H9 (cell line): ENCODE data around the gene CSF1R. TPM values are rescaled to one million over a fixed set of nuclear protein-coding genes. Genes with fewer than 3 reads are reported as not detected.

Source experiments
- DNase-seq: peaks from one replicate; pipeline ENCODE4 v3.0.0-alpha.2; 2017
- H2AFZ ChIP-seq: one replicate; pipeline ENCODE4 v1.6.1; 2013; ENCODE audit warnings: mild to moderate bottlenecking, low read length, control low read depth, moderate library complexity
- H2AK5ac ChIP-seq: 2 replicates; pipeline ENCODE4 v1.6.1; 2013; ENCODE audit warnings: low read length, control low read depth, mixed read lengths; ENCODE audit not compliant: insufficient read length
- H2BK120ac ChIP-seq: one replicate; pipeline ENCODE4 v1.6.1; 2013; ENCODE audit warnings: low read depth, mild to moderate bottlenecking, low read length, control low read depth, inconsistent platforms; ENCODE audit not compliant: poor library complexity, severe bottlenecking
- H2BK12ac ChIP-seq: 2 replicates; pipeline ENCODE4 v1.6.1; 2013; ENCODE audit warnings: low read length, control low read depth, mixed read lengths, low read depth; ENCODE audit not compliant: insufficient read length
- H2BK15ac ChIP-seq: 2 replicates; pipeline ENCODE4 v1.6.1; 2013; ENCODE audit warnings: low read depth, low read length, control low read depth
- H2BK20ac ChIP-seq: one replicate; pipeline ENCODE4 v1.6.1; 2013; ENCODE audit warnings: low read depth, mild to moderate bottlenecking, low read length, control low read depth, inconsistent platforms; ENCODE audit not compliant: poor library complexity, severe bottlenecking
- H2BK5ac ChIP-seq: 2 replicates; pipeline ENCODE4 v1.6.1; 2013; ENCODE audit warnings: low read length, control low read depth, mixed read lengths; ENCODE audit not compliant: insufficient read length
- H3K14ac ChIP-seq: 2 replicates; pipeline ENCODE4 v1.6.1; 2013; ENCODE audit warnings: low read length, control low read depth; ENCODE audit not compliant: insufficient read depth
- H3K18ac ChIP-seq: 2 replicates; pipeline ENCODE4 v1.6.1; 2013; ENCODE audit warnings: low read depth, mild to moderate bottlenecking, mixed read lengths, low read length, control low read depth; ENCODE audit not compliant: insufficient read length
- H3K23ac ChIP-seq: 2 replicates; pipeline ENCODE4 v1.6.1; 2013; ENCODE audit warnings: low read length, control low read depth, mixed read lengths, low read depth; ENCODE audit not compliant: insufficient read length
- H3K23me2 ChIP-seq: 2 replicates; pipeline ENCODE4 v1.6.1; 2013; ENCODE audit warnings: low read depth, mild to moderate bottlenecking, mixed read lengths, low read length, control low read depth; ENCODE audit not compliant: insufficient read length, poor library complexity, severe bottlenecking
- H3K27ac ChIP-seq: 2 replicates; pipeline ENCODE4 v1.5.1; 2013; ENCODE audit warnings: low read length, control low read depth, mixed read lengths, low read depth; ENCODE audit not compliant: insufficient read length
- H3K27me3 ChIP-seq: 2 replicates; pipeline ENCODE4 v1.6.1; 2013; ENCODE audit warnings: low read length, control low read depth, inconsistent platforms; ENCODE audit not compliant: insufficient read depth
- H3K4ac ChIP-seq: 2 replicates; pipeline ENCODE4 v1.6.1; 2013; ENCODE audit warnings: low read depth, mild to moderate bottlenecking, control low read depth, inconsistent platforms, low read length, moderate library complexity
- H3K4me1 ChIP-seq: 2 replicates; pipeline ENCODE4 v1.6.1; 2013; ENCODE audit warnings: low read length, control low read depth, inconsistent platforms; ENCODE audit not compliant: insufficient read depth
- H3K4me2 ChIP-seq: 2 replicates; pipeline ENCODE4 v1.6.1; 2013; ENCODE audit warnings: low read length, control low read depth, mixed read lengths; ENCODE audit not compliant: insufficient read length, insufficient read depth
- H3K56ac ChIP-seq: 2 replicates; pipeline ENCODE4 v1.6.1; 2013; ENCODE audit warnings: low read depth, mild to moderate bottlenecking, mixed read lengths, low read length, control low read depth; ENCODE audit not compliant: insufficient read length
- H3K79me1 ChIP-seq: 2 replicates; pipeline ENCODE4 v1.6.1; 2013; ENCODE audit warnings: low read depth, mild to moderate bottlenecking, moderate library complexity, low read length, control low read depth, inconsistent platforms; ENCODE audit not compliant: insufficient read depth, poor library complexity, severe bottlenecking
- H3K79me2 ChIP-seq: 2 replicates; pipeline ENCODE4 v1.6.1; 2013; ENCODE audit warnings: low read length, control low read depth, inconsistent platforms; ENCODE audit not compliant: insufficient read depth
- H3K9ac ChIP-seq: 2 replicates; pipeline ENCODE4 v1.6.1; 2013; ENCODE audit warnings: low read length, control low read depth, mixed read lengths; ENCODE audit not compliant: insufficient read length; ENCODE audit errors: extremely low read depth
- H3K9me3 ChIP-seq: one replicate; pipeline ENCODE4 v1.6.1; 2013; ENCODE audit warnings: low read depth, low read length, inconsistent platforms; ENCODE audit not compliant: control insufficient read depth
- H3T11ph ChIP-seq: one replicate; pipeline ENCODE4 v1.6.1; 2013; ENCODE audit warnings: mild to moderate bottlenecking, low read length, control low read depth, inconsistent platforms
- H4K20me1 ChIP-seq: one replicate; pipeline ENCODE4 v1.6.1; 2013; ENCODE audit not compliant: control insufficient read depth, insufficient read length, insufficient read depth
- H4K5ac ChIP-seq: 2 replicates; pipeline ENCODE4 v1.6.1; 2013; ENCODE audit warnings: low read depth, mild to moderate bottlenecking, mixed read lengths, low read length, control low read depth; ENCODE audit not compliant: insufficient read length
- H4K8ac ChIP-seq: replicated peaks from 2 replicates; pipeline ENCODE4 v1.6.1; 2013; ENCODE audit warnings: low read length, control low read depth, mixed read lengths, low read depth; ENCODE audit not compliant: insufficient read length
- H4K91ac ChIP-seq: 2 replicates; pipeline ENCODE4 v1.6.1; 2013; ENCODE audit warnings: low read depth, mild to moderate bottlenecking, moderate library complexity, mixed read lengths, low read length, control low read depth; ENCODE audit not compliant: insufficient read length
- H3K27ac Mint-ChIP-seq, 3 experiments: 2 replicates in 2 of 3; 3 replicates in 1 of 3; pipeline ENCODE4 v1.8.0; 2020 to 2021; ENCODE audit warnings: mixed read lengths in 3 of 3, mild to moderate bottlenecking in 1 of 3, moderate library complexity in 1 of 3
- H3K27me3 Mint-ChIP-seq: 2 replicates; pipeline ENCODE4 v1.8.0; 2021; ENCODE audit warnings: low read depth, mild to moderate bottlenecking, moderate library complexity, mixed read lengths
- H3K36me3 Mint-ChIP-seq, 3 experiments: 2 replicates in 2 of 3; 3 replicates in 1 of 3; pipeline ENCODE4 v1.8.0; 2020 to 2021; ENCODE audit warnings: low read depth in 3 of 3, mixed read lengths in 3 of 3; ENCODE audit not compliant: insufficient read depth in 1 of 3
- H3K4me1 Mint-ChIP-seq, 2 experiments: 2 replicates each; pipeline ENCODE4 v1.8.0; 2020; ENCODE audit warnings: mixed read lengths in 2 of 2
- H3K4me3 Mint-ChIP-seq, 2 experiments: 2 replicates in 1 of 2; 3 replicates in 1 of 2; pipeline ENCODE4 v1.8.0; 2020 to 2021; ENCODE audit warnings: mild to moderate bottlenecking in 2 of 2, mixed read lengths in 2 of 2, moderate library complexity in 1 of 2
- H3K9me3 Mint-ChIP-seq, 2 experiments: 2 replicates in 1 of 2; 3 replicates in 1 of 2; pipeline ENCODE4 v1.8.0; 2020; ENCODE audit warnings: mild to moderate bottlenecking in 2 of 2, mixed read lengths in 2 of 2, moderate library complexity in 1 of 2
- WGBS: extraction: QIAGEN DNeasy Blood & Tissue Kit; methylation state at CpG from one replicate; pipeline ENCODE4 v1.1.7; 2013; ENCODE audit warnings: missing lambda C conversion rate, low lambda C conversion rate, mixed read lengths; ENCODE audit not compliant: insufficient read length; ENCODE audit errors: extremely low coverage; 5-methylcytosine and 5-hydroxymethylcytosine counted together
- total RNA-seq: library from RNA; stranded (reverse); gene quantifications from 2 replicates; pipeline ENCODE4 v1.2.1, GENCODE V29; 2021
- TF ChIP-seq, protein P1 (sequence below): fragments of 200-600 bp; sonication (generic); conservative IDR thresholded peaks from 3 replicates; pipeline ENCODE4 v1.8.0; 2021; ENCODE audit warnings: antibody characterized with exemption, mild to moderate bottlenecking

CSF1R gene
- total RNA-seq, 1 experiment from 2014 or later, result 0.13 TPM

DNA sequence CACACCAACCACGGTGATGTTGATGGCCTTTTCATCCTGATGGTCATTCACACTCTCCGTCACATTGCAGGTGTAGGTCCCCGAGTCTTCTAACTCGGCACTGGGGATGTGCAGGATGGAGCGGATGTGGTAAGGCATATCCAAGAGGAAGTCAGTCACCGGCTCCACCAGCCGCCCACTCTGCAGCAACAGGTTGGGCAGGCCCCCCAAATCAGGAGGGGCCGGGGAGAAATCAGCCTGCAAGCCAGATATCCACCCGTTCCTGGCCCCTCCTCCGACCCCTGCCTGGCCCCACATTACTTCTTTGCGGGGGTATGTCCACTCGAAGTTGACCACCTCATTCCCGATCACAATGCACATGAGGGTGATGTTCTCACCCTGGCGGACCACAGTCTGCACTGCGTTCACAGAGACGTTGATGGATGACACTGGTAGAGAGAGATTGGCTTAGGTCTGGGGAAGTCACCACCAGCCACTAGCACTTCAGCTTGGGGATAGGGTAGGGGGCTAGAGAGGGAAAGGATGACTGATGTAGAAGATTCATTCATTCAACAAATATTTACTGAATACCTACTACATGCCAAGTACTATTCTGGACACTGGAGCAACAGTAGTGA is 47.3 kb upstream of the CSF1R start:
- no peak overlapping the region for H4K8ac ChIP-seq
- H3K79me2 ChIP-seq, result no peaks in the 10 kb centered on the region
- H3K9me3 ChIP-seq, result no peaks in the 10 kb centered on the region
- H3K4me1 ChIP-seq, result peaks cover 14% of the 10 kb centered on the region; the same call in 1 of the 2 replicates
- H3T11ph ChIP-seq, result no peak overlapping the region
- Mint-ChIP-seq H3K27ac (no peak overlapping the region), H3K9me3 (no peaks in the 10 kb centered on the region), H3K4me1 (peaks cover 45 to 46% of the 10 kb centered on the region in 2 experiments), H3K27me3 (peaks cover 85% of the 10 kb centered on the region), H3K36me3 (no peaks in the 10 kb centered on the region; a peak in 1 of 7 replicates), H3K4me3 (no peak overlapping the region)
- no peak overlapping the region for H4K5ac ChIP-seq
- H4K20me1 ChIP-seq, result peaks cover 2% of the 10 kb centered on the region
- H3K14ac ChIP-seq, result no peak overlapping the region
- no peak overlapping the region for H2BK15ac ChIP-seq
- TF ChIP-seq, protein P1, sequence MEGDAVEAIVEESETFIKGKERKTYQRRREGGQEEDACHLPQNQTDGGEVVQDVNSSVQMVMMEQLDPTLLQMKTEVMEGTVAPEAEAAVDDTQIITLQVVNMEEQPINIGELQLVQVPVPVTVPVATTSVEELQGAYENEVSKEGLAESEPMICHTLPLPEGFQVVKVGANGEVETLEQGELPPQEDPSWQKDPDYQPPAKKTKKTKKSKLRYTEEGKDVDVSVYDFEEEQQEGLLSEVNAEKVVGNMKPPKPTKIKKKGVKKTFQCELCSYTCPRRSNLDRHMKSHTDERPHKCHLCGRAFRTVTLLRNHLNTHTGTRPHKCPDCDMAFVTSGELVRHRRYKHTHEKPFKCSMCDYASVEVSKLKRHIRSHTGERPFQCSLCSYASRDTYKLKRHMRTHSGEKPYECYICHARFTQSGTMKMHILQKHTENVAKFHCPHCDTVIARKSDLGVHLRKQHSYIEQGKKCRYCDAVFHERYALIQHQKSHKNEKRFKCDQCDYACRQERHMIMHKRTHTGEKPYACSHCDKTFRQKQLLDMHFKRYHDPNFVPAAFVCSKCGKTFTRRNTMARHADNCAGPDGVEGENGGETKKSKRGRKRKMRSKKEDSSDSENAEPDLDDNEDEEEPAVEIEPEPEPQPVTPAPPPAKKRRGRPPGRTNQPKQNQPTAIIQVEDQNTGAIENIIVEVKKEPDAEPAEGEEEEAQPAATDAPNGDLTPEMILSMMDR, result no peak
- H2BK20ac ChIP-seq, result no peak overlapping the region
- H2AFZ ChIP-seq, result no peak overlapping the region
- H3K27ac ChIP-seq, result no peak overlapping the region
- H3K56ac ChIP-seq, result no peak overlapping the region
- no peak overlapping the region for H3K4ac ChIP-seq
- H2BK5ac ChIP-seq, result no peak overlapping the region
- no peaks in the 10 kb centered on the region for H3K23me2 ChIP-seq
- no peak overlapping the region for H3K9ac ChIP-seq
- H4K91ac ChIP-seq, result no peak overlapping the region
- no peak overlapping the region for H3K18ac ChIP-seq
- no peak overlapping the region for H2AK5ac ChIP-seq
- no peaks in the 10 kb centered on the region for H3K79me1 ChIP-seq
- WGBS, result no CpG with 5 or more reads among the region's 16 CpGs
- DNase-seq, result no peak
- H3K4me2 ChIP-seq, result no peak overlapping the region
- H2BK12ac ChIP-seq, result no peak overlapping the region
- no peak overlapping the region for H3K23ac ChIP-seq
- no peaks in the 10 kb centered on the region for H3K27me3 ChIP-seq
- H2BK120ac ChIP-seq, result no peak overlapping the region
